GM19397 (cell line): ENCODE measurements around the gene ZBTB49.
"Not testable (repeated sequence)": the region's sequence is repeated elsewhere in the genome, so short reads cannot be mapped to it uniquely, and the experiment has no call there.

ENCODE experiments used
- ATAC-seq: cut with Tn5 transposase; IDR thresholded peaks from one replicate; pipeline ENCODE4 v1.9.1; 2021; ENCODE audit warnings: mild to moderate bottlenecking, moderate library complexity; ENCODE audit not compliant: unreplicated experiment

The ZBTB49 gene

DNA sequence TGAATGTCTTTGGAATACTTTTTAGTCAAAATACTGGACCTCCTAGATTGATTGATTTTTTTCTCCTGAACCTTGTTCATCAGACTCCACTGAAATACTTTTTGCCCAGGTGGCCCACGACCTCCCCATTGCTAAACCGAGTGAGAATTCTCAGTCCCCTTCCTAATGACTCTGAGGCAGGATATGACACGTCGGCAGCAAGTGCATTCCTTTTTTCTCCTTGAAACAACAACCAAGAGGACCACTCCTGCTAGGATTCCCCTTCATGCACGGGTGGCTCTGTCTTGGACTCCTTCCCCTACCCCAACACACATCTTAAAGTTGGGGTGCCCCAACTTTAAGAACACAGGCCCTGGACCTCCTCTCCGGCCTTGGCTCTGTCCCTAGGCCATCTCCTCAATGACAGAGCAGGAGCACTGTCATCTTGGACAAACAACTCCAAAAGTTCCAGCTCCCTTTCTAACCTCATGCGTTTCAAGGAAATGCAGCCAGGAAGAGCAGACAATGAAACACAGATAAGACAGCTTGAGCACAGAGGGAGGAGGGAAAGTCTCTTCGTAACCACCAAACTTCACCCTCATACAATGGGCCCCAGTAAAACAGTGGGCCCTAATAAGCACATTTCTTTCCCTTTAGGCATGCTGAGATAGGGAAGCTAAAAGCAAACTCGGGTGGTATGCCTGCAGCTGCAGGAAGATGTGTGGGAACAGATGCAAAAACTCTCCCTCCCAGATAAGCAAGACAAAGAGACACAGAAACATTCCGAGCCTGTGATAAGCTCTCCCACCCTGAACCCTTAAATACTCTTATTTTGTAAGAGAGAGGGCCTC, 33.9 kb downstream of the ZBTB49 start:
- no peak for ATAC-seq

- no peak for ATAC-seq
Measured at GRCh38 chr4:4325321-4325720, 35.3 kb downstream of the ZBTB49 start.

GRCh38 chr4:4326166-4326565, 36.1 kb downstream of the ZBTB49 start:
- no peak for ATAC-seq

- no peak for ATAC-seq
Measured at GRCh38 chr4:4327652-4328121, 37.6 kb downstream of the ZBTB49 start.

DNA sequence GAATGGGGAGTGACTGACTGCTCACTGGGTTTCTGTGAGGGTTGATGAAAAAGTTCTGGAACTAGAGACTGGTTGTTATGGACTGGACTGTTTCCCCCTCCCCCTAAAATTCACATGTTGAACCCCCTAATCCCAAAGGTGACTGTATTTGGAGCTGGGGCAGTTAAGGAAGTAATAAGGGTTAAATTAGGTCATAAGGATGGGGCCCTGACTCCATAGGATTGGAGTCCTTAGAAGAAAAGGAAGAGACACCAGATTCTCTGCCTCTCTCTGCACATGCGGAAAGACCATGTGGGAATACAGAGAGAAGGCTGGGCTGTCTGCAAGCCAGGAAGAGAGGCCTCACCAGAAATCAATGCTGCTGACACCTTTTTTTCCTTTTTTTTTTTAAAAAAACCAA, 38.2 kb downstream of the ZBTB49 start:
- ATAC-seq = no peak

- ATAC-seq = no peak
Measured at GRCh38 chr4:4328840-4329239, 38.8 kb downstream of the ZBTB49 start.

GRCh38 chr4:4329496-4329895, 39.4 kb downstream of the ZBTB49 start:
- no peak for ATAC-seq

GRCh38 chr4:4330794-4331193, 40.7 kb downstream of the ZBTB49 start:
- no peak for ATAC-seq

DNA sequence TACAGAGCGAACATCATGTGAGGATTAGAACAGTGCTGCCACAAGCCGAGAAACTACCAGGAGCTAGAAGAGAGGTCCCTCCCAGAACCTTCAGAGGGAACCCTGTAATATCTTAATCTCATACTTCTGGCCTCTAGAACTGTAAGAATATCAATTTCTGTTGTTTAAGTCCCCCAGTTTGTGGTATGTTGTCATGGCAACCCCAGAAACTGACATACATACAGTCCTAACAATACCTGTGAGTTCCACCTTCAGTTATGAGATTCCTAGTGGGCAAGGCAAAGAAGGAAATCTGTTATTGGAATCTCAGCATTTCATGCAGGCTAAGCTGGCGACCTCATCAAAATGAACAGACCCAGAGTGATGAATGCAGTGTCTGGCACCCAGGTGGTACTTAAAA, 42.5 kb downstream of the ZBTB49 start:
- no peak for ATAC-seq

GRCh38 chr4:4333265-4333706, 43.2 kb downstream of the ZBTB49 start:
- no peak for ATAC-seq

DNA sequence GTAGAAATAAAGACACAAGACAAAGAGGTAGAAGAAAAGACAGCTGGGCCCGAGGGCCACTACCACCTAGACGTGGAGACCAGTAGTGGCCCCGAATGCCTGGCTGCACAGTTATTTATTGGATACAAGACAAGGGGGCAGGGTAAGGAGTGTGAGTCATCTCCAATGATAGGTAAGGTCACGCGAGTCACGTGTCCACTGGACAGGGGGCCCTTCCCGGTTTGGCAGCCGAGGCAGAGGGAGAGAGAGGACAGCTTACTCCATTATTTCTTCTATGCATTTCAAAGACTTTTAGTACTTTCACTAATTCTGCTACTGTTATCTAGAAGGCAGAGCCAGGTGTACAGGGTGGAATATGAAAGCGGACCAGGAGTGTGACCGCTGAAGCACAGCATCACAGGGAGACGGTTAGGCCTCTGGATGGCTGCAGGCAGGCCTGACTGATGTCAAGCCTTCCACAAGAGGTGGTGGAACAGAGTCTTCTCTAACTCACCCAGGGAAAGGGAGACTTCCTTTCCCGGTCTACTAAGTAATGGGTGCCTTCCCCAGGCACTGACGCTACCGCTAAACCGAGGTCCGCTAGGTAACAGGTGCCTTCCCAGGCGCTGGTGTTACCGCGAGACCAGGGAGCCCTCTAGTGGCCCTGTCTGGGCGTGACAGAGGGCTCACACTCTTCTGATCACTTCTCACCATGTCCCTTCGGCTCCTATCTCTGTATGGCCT, 44.9 kb downstream of the ZBTB49 start:
- peak; percentile 67 for ATAC-seq

DNA sequence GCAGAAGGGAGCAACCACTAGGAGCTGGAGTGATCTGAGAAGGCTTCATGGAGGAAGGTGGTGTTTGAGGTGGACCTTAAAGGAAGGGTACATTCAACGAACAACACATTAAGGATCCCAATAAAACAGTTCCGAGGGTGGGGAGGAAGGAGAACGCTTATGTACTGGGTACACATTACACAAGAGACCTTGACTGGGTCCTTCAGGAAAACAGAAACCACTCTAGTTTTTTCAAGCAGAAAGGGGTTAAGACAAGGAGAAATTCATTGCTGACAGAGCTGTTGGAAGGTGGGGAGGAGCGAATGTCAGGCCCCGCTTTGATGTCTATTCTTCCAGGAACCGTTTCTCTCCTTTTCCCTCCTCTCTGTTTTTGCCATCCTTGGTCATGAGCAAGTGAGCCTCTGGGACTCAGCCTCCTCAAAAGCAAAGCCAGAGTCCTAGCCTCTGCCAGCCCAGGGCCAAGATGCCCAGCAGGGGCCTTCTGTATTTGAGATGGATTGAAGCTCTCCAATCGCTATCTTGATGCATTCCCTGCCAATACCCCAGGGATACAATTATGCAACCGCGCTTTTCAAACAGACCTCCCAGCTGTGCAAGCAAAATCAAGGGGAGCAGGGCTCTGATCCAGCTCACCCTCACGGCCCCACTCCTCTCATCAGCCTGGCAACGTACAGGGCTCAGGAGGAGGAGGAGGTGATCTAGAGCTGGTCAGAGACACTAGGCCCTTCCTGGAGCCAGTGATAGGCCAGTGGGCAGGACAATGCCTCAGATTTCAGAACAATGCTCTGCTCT, 48.4 kb downstream of the ZBTB49 start:
- ATAC-seq = no peak

DNA sequence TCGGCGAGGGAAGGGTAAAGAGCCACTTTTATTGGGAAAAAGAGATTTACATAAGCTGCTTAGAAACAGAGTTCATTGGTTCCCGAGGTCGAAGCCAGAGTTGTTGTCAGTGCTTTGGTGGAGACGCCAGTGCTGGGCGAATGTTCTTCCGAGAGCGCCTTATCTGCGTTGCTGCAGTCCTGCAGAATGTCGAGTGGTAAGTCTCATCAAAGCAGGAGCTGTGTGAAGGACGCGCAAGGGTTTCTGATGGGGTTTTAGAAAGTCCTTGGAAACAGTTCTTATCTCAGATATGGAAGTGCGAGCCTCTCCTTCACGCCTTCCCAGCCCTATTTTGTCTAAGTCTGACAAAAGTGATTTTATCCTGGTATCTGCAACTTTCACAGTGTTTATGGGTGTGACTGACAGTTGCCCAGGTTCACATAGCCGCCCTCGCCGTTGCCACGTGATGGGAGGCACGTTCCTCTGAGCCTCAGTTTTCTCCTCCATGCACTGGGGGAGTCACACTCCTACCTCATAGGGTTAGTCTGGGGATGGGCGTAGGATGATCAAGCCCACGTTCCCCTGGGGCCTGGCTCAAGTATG, 49.5 kb downstream of the ZBTB49 start:
- ATAC-seq = no peak

GRCh38 chr4:4341861-4342650, 52.0 kb downstream of the ZBTB49 start:
- no peak for ATAC-seq

DNA sequence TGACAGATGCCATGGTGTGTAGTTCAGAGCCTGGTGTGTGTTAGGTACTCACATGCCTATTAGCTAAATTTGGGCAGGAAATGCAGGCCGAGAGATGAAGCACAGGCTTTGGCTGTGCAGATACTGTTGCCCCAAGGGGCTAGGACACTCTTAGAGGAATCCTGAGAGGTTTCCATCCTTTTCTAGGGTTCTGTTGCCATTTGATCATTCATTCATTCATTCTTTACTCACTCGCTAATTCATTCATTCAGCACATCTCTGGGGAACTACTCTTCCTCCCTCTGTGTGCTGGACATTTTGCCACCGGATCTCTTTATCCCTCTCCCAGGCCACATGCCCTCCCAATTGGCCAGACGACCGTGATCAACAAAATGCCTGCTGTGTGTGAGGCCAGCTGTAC, 53.0 kb downstream of the ZBTB49 start:
- ATAC-seq = no peak

- ATAC-seq = peak; percentile 90
Measured at GRCh38 chr4:4344915-4345527, 55.0 kb downstream of the ZBTB49 start.

GRCh38 chr4:4347585-4347984, 57.5 kb downstream of the ZBTB49 start:
- no peak for ATAC-seq

GRCh38 chr4:4348585-4348984, 58.5 kb downstream of the ZBTB49 start:
- ATAC-seq = not testable (repeated sequence)

GRCh38 chr4:4349867-4350266, 59.8 kb downstream of the ZBTB49 start:
- no peak for ATAC-seq

DNA sequence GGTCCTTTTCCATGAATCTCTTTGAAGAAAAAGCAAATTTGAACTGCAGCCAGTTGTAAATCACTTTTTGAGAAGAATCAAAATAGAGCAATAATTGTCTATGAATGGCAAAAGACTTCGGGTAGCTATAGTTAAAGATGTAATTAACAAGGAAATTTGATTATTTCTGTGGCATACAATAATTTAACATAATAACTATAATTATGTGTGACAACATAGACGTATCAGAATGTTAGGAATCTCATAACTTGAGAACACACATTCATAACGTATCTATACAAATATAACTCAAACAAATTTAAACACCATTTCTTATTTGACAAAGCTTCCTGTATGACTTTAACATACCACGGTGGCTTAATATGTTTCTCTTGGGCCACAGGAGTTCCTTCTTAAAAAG, 60.9 kb downstream of the ZBTB49 start:
- ATAC-seq = no peak
